Chondrocyte (in vitro differentiated cells): ENCODE results near the gene PTPRH. TPM values are rescaled to one million over a fixed set of nuclear protein-coding genes. Genes with fewer than 3 reads are reported as not detected.
"Not testable (repeated sequence)": the region's sequence is repeated elsewhere in the genome, so short reads cannot be mapped to it uniquely, and the experiment has no call there.

ENCODE experiments used
- DNase-seq: peaks from one replicate; pipeline ENCODE4 v3.0.0; 2021; ENCODE audit warnings: mixed read lengths, low spot score
- H3K27ac Mint-ChIP-seq: one replicate; pipeline ENCODE4 v1.8.0; 2021; ENCODE audit warnings: mild to moderate bottlenecking, moderate library complexity, mixed read lengths; ENCODE audit not compliant: unreplicated experiment
- H3K27me3 Mint-ChIP-seq: 2 replicates; pipeline ENCODE4 v1.8.0; 2021; ENCODE audit warnings: low read depth, mixed read lengths
- H3K36me3 Mint-ChIP-seq: 2 replicates; pipeline ENCODE4 v1.8.0; 2021; ENCODE audit warnings: low read depth, mixed read lengths
- H3K4me1 Mint-ChIP-seq: 2 replicates; pipeline ENCODE4 v1.8.0; 2021; ENCODE audit warnings: low read depth, mild to moderate bottlenecking, mixed read lengths
- H3K4me3 Mint-ChIP-seq: one replicate; pipeline ENCODE4 v1.8.0; 2021; ENCODE audit warnings: mild to moderate bottlenecking, moderate library complexity, mixed read lengths; ENCODE audit not compliant: unreplicated experiment
- H3K9me3 Mint-ChIP-seq: 2 replicates; pipeline ENCODE4 v1.8.0; 2021; ENCODE audit warnings: low read depth, mixed read lengths
- CTCF ChIP-seq: fragments of 200-600 bp; sonication (generic); IDR thresholded peaks from 2 replicates; pipeline ENCODE4 v1.5.0; 2021; ENCODE audit warnings: antibody characterized with exemption, mild to moderate bottlenecking, moderate library complexity
- total RNA-seq: library from RNA; stranded (reverse); gene quantifications from 3 replicates; pipeline ENCODE4 v1.2.1, GENCODE V29; 2021

The PTPRH gene
- total RNA-seq, 1 donor from 2014 or later = 0.42 TPM

GRCh38 chr19:55175117-55175867 is 34.0 kb downstream of the PTPRH start:
- H3K4me3 Mint-ChIP-seq = no peak overlapping the region
- H3K27ac Mint-ChIP-seq = no peak overlapping the region
- no peaks in the 10 kb centered on the region for H3K36me3 Mint-ChIP-seq

GRCh38 chr19:55174425-55175116 is 34.7 kb downstream of the PTPRH start:
- H3K4me3 Mint-ChIP-seq = no peak overlapping the region
- no peak for DNase-seq
- no peak for TF ChIP-seq CTCF
- H3K27me3 Mint-ChIP-seq = peaks cover 30% of the 10 kb centered on the region
- no peak overlapping the region for H3K27ac Mint-ChIP-seq
- peaks cover 18% of the 10 kb centered on the region for H3K4me1 Mint-ChIP-seq
- H3K9me3 Mint-ChIP-seq = no peaks in the 10 kb centered on the region
- H3K36me3 Mint-ChIP-seq = no peaks in the 10 kb centered on the region

More at GRCh38 chr19:55175117-55175867, 34.0 kb downstream of the PTPRH start:
- H3K4me1 Mint-ChIP-seq = peaks cover 23% of the 10 kb centered on the region
- H3K9me3 Mint-ChIP-seq = no peaks in the 10 kb centered on the region
- peaks cover 27% of the 10 kb centered on the region for H3K27me3 Mint-ChIP-seq
- DNase-seq = no peak
- no peak for TF ChIP-seq CTCF

- no peak for DNase-seq
- Mint-ChIP-seq H3K4me1 (peaks cover 13% of the 10 kb centered on the region), H3K9me3 (no peaks in the 10 kb centered on the region), H3K27me3 (peaks cover 35% of the 10 kb centered on the region), H3K4me3 (peak overlapping the region; percentile 70), H3K36me3 (no peaks in the 10 kb centered on the region), H3K27ac (no peak overlapping the region)
- TF ChIP-seq CTCF = peak; percentile 48
These were observed 35.4 kb downstream of the PTPRH start for GRCh38 chr19:55173714-55174409.

- peak overlapping the region; percentile 70 for H3K4me3 Mint-ChIP-seq
- peaks cover 12% of the 10 kb centered on the region for H3K4me1 Mint-ChIP-seq
- no peak for DNase-seq
- no peaks in the 10 kb centered on the region for H3K36me3 Mint-ChIP-seq
- no peak for TF ChIP-seq CTCF
- H3K9me3 Mint-ChIP-seq = no peaks in the 10 kb centered on the region
- peak overlapping the region; percentile 13 for H3K27ac Mint-ChIP-seq
- peaks cover 35% of the 10 kb centered on the region for H3K27me3 Mint-ChIP-seq
These were observed 36.1 kb downstream of the PTPRH start for GRCh38 chr19:55173186-55173713.

- TF ChIP-seq CTCF = peak; percentile 49
- Mint-ChIP-seq H3K9me3 (no peaks in the 10 kb centered on the region), H3K36me3 (no peaks in the 10 kb centered on the region), H3K27me3 (peaks cover 35% of the 10 kb centered on the region), H3K4me1 (peaks cover 12% of the 10 kb centered on the region), H3K4me3 (peak overlapping the region; percentile 70), H3K27ac (peak overlapping the region; percentile 13)
- DNase-seq = no peak
These were observed 36.6 kb downstream of the PTPRH start for GRCh38 chr19:55172741-55173140.

GRCh38 chr19:55172318-55172717 is 37.0 kb downstream of the PTPRH start:
- Mint-ChIP-seq H3K27me3 (peaks cover 35% of the 10 kb centered on the region), H3K27ac (peak overlapping the region; percentile 13), H3K4me3 (peak overlapping the region; percentile 70), H3K4me1 (peaks cover 12% of the 10 kb centered on the region)
- not testable (repeated sequence) for H3K9me3 Mint-ChIP-seq, DNase-seq, H3K36me3 Mint-ChIP-seq
